Tibial artery (tissue), 4 donors: ENCODE data around the gene ACO2.

Source experiments
- DNase-seq, 2 donors: peaks; one replicate each; pipeline ENCODE4 v3.0.0-alpha.2; 2019
- H3K27ac ChIP-seq, 2 donors: fragments of 200-600 bp; sonication (generic) in 1 of 2; 1 replicate in 1 of 2; 2 replicates in 1 of 2; pipeline ENCODE4 v1.5.1; 2018 to 2019; ENCODE audit warnings: mild to moderate bottlenecking in 1 of 2
- H3K27me3 ChIP-seq, 2 donors: fragments of 200-600 bp; sonication (generic) in 1 of 2; one replicate each; pipeline versions ENCODE4 v1.5.1 to v1.6.0; 2016 to 2019
- H3K36me3 ChIP-seq, 3 donors: fragments of 200-600 bp; sonication (generic) in 2 of 3; one replicate each; pipeline ENCODE4 v1.5.1; 2016 to 2019; ENCODE audit warnings: mild to moderate bottlenecking in 2 of 3
- H3K4me1 ChIP-seq, 4 donors: fragments of 200-600 bp; sonication (generic) in 2 of 4; 1 replicate in 3 of 4; 2 replicates in 1 of 4; pipeline ENCODE4 v1.5.1; 2016 to 2019
- H3K4me3 ChIP-seq, 2 donors: fragments of 200-600 bp; sonication (generic) in 1 of 2; 1 replicate in 1 of 2; 2 replicates in 1 of 2; pipeline ENCODE4 v1.5.1; 2018 to 2019; ENCODE audit warnings: mild to moderate bottlenecking in 2 of 2
- H3K9me3 ChIP-seq, 3 donors: fragments of 200-600 bp; sonication (generic) in 1 of 3; one replicate each; pipeline ENCODE4 v1.5.1; 2016 to 2019
- CTCF ChIP-seq, 2 experiments: fragments of 200-600 bp in 1 of 2; fragments of 450-650 bp in 1 of 2; IDR thresholded peaks; one replicate each; pipeline ENCODE4 v1.5.1; 2017 to 2019; ENCODE audit warnings: antibody characterized with exemption in 2 of 2, mild to moderate bottlenecking in 1 of 2, moderate library complexity in 1 of 2
- intact Hi-C: fragments of 100-400 bp; cut with DNase I; formaldehyde crosslinking; loops from one replicate; pipeline ENCODE4 v1.15.0; 2023; ENCODE audit warnings: low total_unique reads

Gene ACO2

GRCh38 chr22:41560095-41560471 is 91.2 kb downstream of the ACO2 start:
- H3K4me1 ChIP-seq, result peaks cover 0 to 74% (median 46%) of the 10 kb centered on the region in 4 donors
- H3K4me3 ChIP-seq, result peak overlapping the region; percentile 63 to 73
- H3K27me3 ChIP-seq, result no peaks in the 10 kb centered on the region
- H3K36me3 ChIP-seq, result no peaks in the 10 kb centered on the region
- no peak for DNase-seq
- no peak for TF ChIP-seq CTCF (IDR thresholded peaks at IDR 0.05)
- peak overlapping the region; percentile 91 to 97 for H3K27ac ChIP-seq
- intact Hi-C loops, result no loop called here
- no peaks in the 10 kb centered on the region for H3K9me3 ChIP-seq

- no peak for TF ChIP-seq CTCF (IDR thresholded peaks at IDR 0.05)
- Histone ChIP-seq H3K9me3 (no peaks in the 10 kb centered on the region), H3K36me3 (no peaks in the 10 kb centered on the region), H3K4me1 (peaks cover 0 to 84% (median 53%) of the 10 kb centered on the region in 4 donors), H3K27me3 (no peaks in the 10 kb centered on the region), H3K27ac (peak overlapping the region; percentile 91 to 97), H3K4me3 (peak overlapping the region; percentile 63 to 73)
- no peak for DNase-seq
- intact Hi-C loops, result no loop called here
Observed at GRCh38 chr22:41561335-41561734, 92.4 kb downstream of the ACO2 start.

- H3K27me3 ChIP-seq, result no peaks in the 10 kb centered on the region
- intact Hi-C loops, result no loop called here
- H3K4me1 ChIP-seq, result peaks cover 0 to 84% (median 50%) of the 10 kb centered on the region in 4 donors
- no peaks in the 10 kb centered on the region for H3K9me3 ChIP-seq
- H3K4me3 ChIP-seq, result peak overlapping the region; percentile 63 to 73
- peak in 1 of 2 donors; percentile 72 for DNase-seq
- H3K36me3 ChIP-seq, result no peaks in the 10 kb centered on the region
- H3K27ac ChIP-seq, result peak overlapping the region; percentile 91 to 97
- no peak for TF ChIP-seq CTCF (IDR thresholded peaks at IDR 0.05)
Observed at GRCh38 chr22:41561788-41562187, 92.9 kb downstream of the ACO2 start.

GRCh38 chr22:41562461-41562860 is 93.5 kb downstream of the ACO2 start:
- no peaks in the 10 kb centered on the region for H3K27me3 ChIP-seq
- H3K36me3 ChIP-seq, result no peaks in the 10 kb centered on the region
- peaks cover 0 to 84% (median 49%) of the 10 kb centered on the region in 4 donors for H3K4me1 ChIP-seq
- TF ChIP-seq CTCF (IDR thresholded peaks at IDR 0.05), result no peak
- H3K27ac ChIP-seq, result peak overlapping the region; percentile 91 to 97
- no peak for DNase-seq
- H3K4me3 ChIP-seq, result peak overlapping the region; percentile 63 to 73
- intact Hi-C loops, result no loop called here
- no peaks in the 10 kb centered on the region for H3K9me3 ChIP-seq

- peak overlapping the region; percentile 91 to 97 for H3K27ac ChIP-seq
- H3K27me3 ChIP-seq, result no peaks in the 10 kb centered on the region
- TF ChIP-seq CTCF (IDR thresholded peaks at IDR 0.05), result no peak
- peaks cover 0 to 84% (median 48%) of the 10 kb centered on the region in 4 donors for H3K4me1 ChIP-seq
- H3K36me3 ChIP-seq, result no peaks in the 10 kb centered on the region
- DNase-seq, result peak; percentile 51 to 86
- H3K4me3 ChIP-seq, result peak overlapping the region; percentile 63 to 73
- intact Hi-C loops, result no loop called here
- H3K9me3 ChIP-seq, result no peaks in the 10 kb centered on the region
Observed at GRCh38 chr22:41563051-41563711, 94.3 kb downstream of the ACO2 start.
